Subcutaneous adipose tissue (tissue), 4 donors: ENCODE data around the gene PPP2R2B. TPM values are rescaled to one million over a fixed set of nuclear protein-coding genes. Genes with fewer than 3 reads are reported as not detected.

Experiments used
- CTCF ChIP-seq: fragments of 450-650 bp; IDR thresholded peaks from one replicate; pipeline ENCODE4 v1.5.1; 2016; ENCODE audit warnings: low read depth, mild to moderate bottlenecking, control low read depth, antibody characterized with exemption, moderate library complexity
- total RNA-seq, 4 donors: library from RNA; depleted of rRNA; stranded (reverse); fragments of >200 nt; gene quantifications; one replicate each; pipeline ENCODE4 v1.1.0, GENCODE V29; 2016

Gene PPP2R2B
- total RNA-seq, 4 donors from 2014 or later, result 0.34 to 0.66 TPM; not detected in 2

GRCh38 chr5:146589028-146589345, 289.6 kb downstream of the PPP2R2B start:
- TF ChIP-seq CTCF, result no peak

GRCh38 chr5:146588331-146589027, 290.1 kb downstream of the PPP2R2B start:
- no peak for TF ChIP-seq CTCF

GRCh38 chr5:146586752-146587151, 291.8 kb downstream of the PPP2R2B start:
- no peak for TF ChIP-seq CTCF

GRCh38 chr5:146584750-146585149, 293.8 kb downstream of the PPP2R2B start:
- no peak for TF ChIP-seq CTCF

- TF ChIP-seq CTCF, result no peak
These were observed 296.4 kb downstream of the PPP2R2B start for GRCh38 chr5:146582051-146582596.

GRCh38 chr5:146580237-146580636, 298.3 kb downstream of the PPP2R2B start:
- TF ChIP-seq CTCF, result no peak

- TF ChIP-seq CTCF, result no peak
These were observed 303.8 kb downstream of the PPP2R2B start for GRCh38 chr5:146574713-146575112.
